ENCODE data around the gene TWIST2. TPM values are rescaled to one million over a fixed set of nuclear protein-coding genes. Genes with fewer than 3 reads are reported as not detected.

Gene TWIST2
- total RNA-seq, 1 donor: 9.4 TPM

DNA sequence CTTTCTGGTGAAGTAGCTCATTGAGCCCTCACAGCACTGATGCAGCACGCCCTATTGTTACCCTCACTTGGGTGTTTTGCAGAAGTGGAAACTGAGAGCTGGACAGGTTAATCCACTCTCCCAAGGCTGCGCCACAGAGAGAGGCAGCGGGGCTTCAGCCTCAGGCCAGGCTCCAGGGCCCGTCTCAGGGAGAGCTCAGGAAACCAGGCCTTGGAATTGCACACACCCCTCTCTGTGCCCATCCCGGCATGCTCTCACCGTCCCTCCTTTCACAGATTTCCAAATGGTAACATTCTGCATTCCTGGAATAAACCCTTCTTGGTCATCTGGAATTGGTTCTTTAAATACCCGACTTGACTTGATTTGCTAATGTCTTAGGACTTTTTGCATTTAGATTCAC lies 51.5 kb downstream of the TWIST2 start:
- H3K4me2 ChIP-seq (ENCODE audit: insufficient read depth, low read length): no peak overlapping the region
- H3K36me3 ChIP-seq (ENCODE audit: insufficient read depth, low read length): no peaks in the 10 kb centered on the region
- no peaks in the 10 kb centered on the region for H3K27me3 ChIP-seq (ENCODE audit: insufficient read depth, low read length)
- no peaks in the 10 kb centered on the region for H3K9me3 ChIP-seq (ENCODE audit: low read depth, low read length)
- TF ChIP-seq CTCF (IDR thresholded peaks at IDR 0.05; ENCODE audit: extremely low read depth, low read depth, low read length): no peak
- peak; percentile 26 for DNase-seq (ENCODE audit: insufficient read length, low spot score, missing footprints)
- H3K79me2 ChIP-seq (ENCODE audit: insufficient read depth, low read length): peaks cover 7% of the 10 kb centered on the region
- H2AFZ ChIP-seq (ENCODE audit: low read length): no peak overlapping the region
- H3K4me3 ChIP-seq (ENCODE audit: insufficient read depth, low read length): no peak overlapping the region
- no peak overlapping the region for H3K27ac ChIP-seq (ENCODE audit: low read depth, low read length)
- peaks cover 13% of the 10 kb centered on the region for H3K4me1 ChIP-seq (ENCODE audit: insufficient read depth, low read length)
- H4K20me1 ChIP-seq (ENCODE audit: insufficient read depth, low read length): peaks cover 13% of the 10 kb centered on the region

DNA sequence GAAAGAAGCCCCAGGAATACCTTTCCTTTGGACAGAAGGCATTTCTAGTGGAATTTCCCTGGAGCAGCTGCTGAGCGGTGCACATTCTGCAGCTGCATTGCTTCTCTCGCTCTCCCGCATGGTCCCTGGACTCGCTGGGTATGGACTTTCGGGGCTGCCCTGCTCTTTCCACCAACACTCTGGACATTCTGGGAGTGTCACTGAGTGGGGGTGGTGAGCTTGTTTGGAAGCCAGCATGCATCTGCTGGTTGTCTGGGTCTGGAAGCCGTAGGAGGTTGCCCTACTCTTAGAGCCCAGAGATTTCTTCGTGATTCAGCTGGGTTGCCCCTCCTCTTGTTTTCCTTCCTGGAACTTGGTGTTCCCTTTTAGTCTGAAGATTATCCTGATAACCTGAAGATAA lies 52.6 kb downstream of the TWIST2 start:
- H4K20me1 ChIP-seq (ENCODE audit: insufficient read depth, low read length): peaks cover 13% of the 10 kb centered on the region
- no peak for TF ChIP-seq CTCF (IDR thresholded peaks at IDR 0.05; ENCODE audit: extremely low read depth, low read depth, low read length)
- peaks cover 7% of the 10 kb centered on the region for H3K79me2 ChIP-seq (ENCODE audit: insufficient read depth, low read length)
- no peak overlapping the region for H3K4me3 ChIP-seq (ENCODE audit: insufficient read depth, low read length)
- no peaks in the 10 kb centered on the region for H3K27me3 ChIP-seq (ENCODE audit: insufficient read depth, low read length)
- H3K36me3 ChIP-seq (ENCODE audit: insufficient read depth, low read length): no peaks in the 10 kb centered on the region
- no peak overlapping the region for H3K4me2 ChIP-seq (ENCODE audit: insufficient read depth, low read length)
- peaks cover 8% of the 10 kb centered on the region for H3K4me1 ChIP-seq (ENCODE audit: insufficient read depth, low read length)
- H3K9me3 ChIP-seq (ENCODE audit: low read depth, low read length): no peaks in the 10 kb centered on the region
- peak; percentile 43 for DNase-seq (ENCODE audit: insufficient read length, low spot score, missing footprints)
- H3K27ac ChIP-seq (ENCODE audit: low read depth, low read length): no peak overlapping the region
- H2AFZ ChIP-seq (ENCODE audit: low read length): no peak overlapping the region

GRCh38 chr2:238901461-238902057 lies 53.7 kb downstream of the TWIST2 start:
- Histone ChIP-seq H3K27me3 (ENCODE audit: insufficient read depth, low read length) (no peaks in the 10 kb centered on the region), H3K4me3 (ENCODE audit: insufficient read depth, low read length) (no peak overlapping the region), H3K79me2 (ENCODE audit: insufficient read depth, low read length) (peaks cover 7% of the 10 kb centered on the region), H2AFZ (ENCODE audit: low read length) (no peak overlapping the region), H3K36me3 (ENCODE audit: insufficient read depth, low read length) (no peaks in the 10 kb centered on the region), H4K20me1 (ENCODE audit: insufficient read depth, low read length) (peaks cover 7% of the 10 kb centered on the region), H3K9me3 (ENCODE audit: low read depth, low read length) (no peaks in the 10 kb centered on the region), H3K27ac (ENCODE audit: low read depth, low read length) (no peak overlapping the region), H3K4me2 (ENCODE audit: insufficient read depth, low read length) (no peak overlapping the region), H3K4me1 (ENCODE audit: insufficient read depth, low read length) (no peaks in the 10 kb centered on the region)
- no peak for TF ChIP-seq CTCF (IDR thresholded peaks at IDR 0.05; ENCODE audit: extremely low read depth, low read depth, low read length)
- DNase-seq (ENCODE audit: insufficient read length, low spot score, missing footprints): no peak

- Histone ChIP-seq H3K4me2 (ENCODE audit: insufficient read depth, low read length) (no peak overlapping the region), H3K27ac (ENCODE audit: low read depth, low read length) (no peak overlapping the region), H3K79me2 (ENCODE audit: insufficient read depth, low read length) (peaks cover 7% of the 10 kb centered on the region), H3K27me3 (ENCODE audit: insufficient read depth, low read length) (no peaks in the 10 kb centered on the region), H3K4me3 (ENCODE audit: insufficient read depth, low read length) (no peak overlapping the region), H3K36me3 (ENCODE audit: insufficient read depth, low read length) (no peaks in the 10 kb centered on the region), H3K9me3 (ENCODE audit: low read depth, low read length) (no peaks in the 10 kb centered on the region), H3K4me1 (ENCODE audit: insufficient read depth, low read length) (no peaks in the 10 kb centered on the region), H2AFZ (ENCODE audit: low read length) (no peak overlapping the region), H4K20me1 (ENCODE audit: insufficient read depth, low read length) (peaks cover 6% of the 10 kb centered on the region)
- no peak for DNase-seq (ENCODE audit: insufficient read length, low spot score, missing footprints)
- TF ChIP-seq CTCF (IDR thresholded peaks at IDR 0.05; ENCODE audit: extremely low read depth, low read depth, low read length): no peak
Measured at GRCh38 chr2:238902285-238902684, 54.4 kb downstream of the TWIST2 start.
